Colonic mucosa (tissue), 4 donors: ENCODE measurements around the gene SAMD10. TPM values are rescaled to one million over a fixed set of nuclear protein-coding genes. Genes with fewer than 3 reads are reported as not detected.
A peak's percentile ranks its signal among the peaks of the same experiment; 100 is the strongest.

Experiments
- DNase-seq: peaks from one replicate; pipeline ENCODE4 v3.0.0-alpha.2; 2020
- H3K27ac ChIP-seq: fragments of 200-600 bp; one replicate; pipeline ENCODE4 v1.8.0; 2021
- H3K27me3 ChIP-seq: fragments of 200-600 bp; one replicate; pipeline ENCODE4 v1.8.0; 2021
- H3K36me3 ChIP-seq: fragments of 200-600 bp; one replicate; pipeline ENCODE4 v1.8.0; 2021
- H3K4me1 ChIP-seq: fragments of 200-600 bp; one replicate; pipeline ENCODE4 v1.8.0; 2021; ENCODE audit warnings: mild to moderate bottlenecking
- H3K4me3 ChIP-seq: fragments of 200-600 bp; one replicate; pipeline ENCODE4 v1.8.0; 2021
- H3K9ac ChIP-seq, 2 donors: one replicate each; pipeline ENCODE4 v1.7.0; 2013; ENCODE audit warnings: control low read depth in 2 of 2, low read depth in 2 of 2, low read length in 2 of 2
- H3K9me3 ChIP-seq: fragments of 200-600 bp; one replicate; pipeline ENCODE4 v1.8.0; 2021
- CTCF ChIP-seq: fragments of 200-600 bp; IDR thresholded peaks from one replicate; pipeline ENCODE4 v1.8.0; 2022; ENCODE audit warnings: antibody characterized with exemption, mild to moderate bottlenecking
- intact Hi-C: fragments of 100-400 bp; cut with DNase I; formaldehyde crosslinking; loops from one replicate; pipeline ENCODE4 v1.14.1; 2022
- total RNA-seq, 2 donors: library from RNA; stranded (reverse); fragmentation: NEBNext Ultra II Directional in 1 of 2; extraction: Animal tissue kit (Norgen Biotek cat#: 25700) in 1 of 2; gene quantifications; one replicate each; pipeline ENCODE4 v1.2.1, GENCODE V29; 2021
- donor health status: healthy.
- donor health status: DM: no; HTN: no; CAD: no.
- donor health status: DM: no; HTN: no; CAD: no.

Gene SAMD10
- total RNA-seq, 2 donors from 2014 or later, result 6.1 to 6.4 TPM

GRCh38 chr20:63966172-63966943, 13.1 kb downstream of the SAMD10 start:
- H3K4me3 ChIP-seq, result no peak overlapping the region
- TF ChIP-seq CTCF, result no peak

GRCh38 chr20:63964412-63964811, 15.0 kb downstream of the SAMD10 start:
- intact Hi-C loops, result no loop called here
- H3K9me3 ChIP-seq, result no peaks in the 10 kb centered on the region
- TF ChIP-seq CTCF, result no peak
- no peaks in the 10 kb centered on the region for H3K4me1 ChIP-seq
- no peak overlapping the region for H3K9ac ChIP-seq
- DNase-seq, result no peak
- H3K4me3 ChIP-seq, result no peak overlapping the region
- H3K36me3 ChIP-seq, result no peaks in the 10 kb centered on the region
- no peaks in the 10 kb centered on the region for H3K27me3 ChIP-seq
- no peak overlapping the region for H3K27ac ChIP-seq

More at GRCh38 chr20:63966172-63966943, 13.1 kb downstream of the SAMD10 start:
- H3K4me1 ChIP-seq, result no peaks in the 10 kb centered on the region
- peak; percentile 11 for DNase-seq
- intact Hi-C loops, result no loop called here
- no peaks in the 10 kb centered on the region for H3K9me3 ChIP-seq
- H3K36me3 ChIP-seq, result no peaks in the 10 kb centered on the region
- H3K27me3 ChIP-seq, result peaks cover 5% of the 10 kb centered on the region
- no peak overlapping the region for H3K9ac ChIP-seq
- no peak overlapping the region for H3K27ac ChIP-seq

- Histone ChIP-seq H3K27ac (no peak overlapping the region), H3K4me1 (no peaks in the 10 kb centered on the region), H3K4me3 (no peak overlapping the region), H3K36me3 (no peaks in the 10 kb centered on the region), H3K9ac (no peak overlapping the region), H3K27me3 (no peaks in the 10 kb centered on the region), H3K9me3 (no peaks in the 10 kb centered on the region)
- intact Hi-C loops, result no loop called here
- TF ChIP-seq CTCF, result no peak
- DNase-seq, result no peak
These were observed 15.6 kb downstream of the SAMD10 start for GRCh38 chr20:63963784-63964301.

- TF ChIP-seq CTCF, result no peak
- no peak overlapping the region for H3K9ac ChIP-seq
- H3K4me1 ChIP-seq, result no peaks in the 10 kb centered on the region
- intact Hi-C loops, result no loop called here
- H3K4me3 ChIP-seq, result no peak overlapping the region
- H3K27me3 ChIP-seq, result no peaks in the 10 kb centered on the region
- no peak overlapping the region for H3K27ac ChIP-seq
- no peaks in the 10 kb centered on the region for H3K9me3 ChIP-seq
- H3K36me3 ChIP-seq, result no peaks in the 10 kb centered on the region
- no peak for DNase-seq
These were observed 16.1 kb downstream of the SAMD10 start for GRCh38 chr20:63963348-63963741.

- no peaks in the 10 kb centered on the region for H3K36me3 ChIP-seq
- no peak for TF ChIP-seq CTCF
- no peak overlapping the region for H3K9ac ChIP-seq
- no peaks in the 10 kb centered on the region for H3K27me3 ChIP-seq
- no peak overlapping the region for H3K27ac ChIP-seq
- H3K4me1 ChIP-seq, result no peaks in the 10 kb centered on the region
- no peak for DNase-seq
- intact Hi-C loops, result no loop called here
- H3K4me3 ChIP-seq, result no peak overlapping the region
- H3K9me3 ChIP-seq, result no peaks in the 10 kb centered on the region
These were observed 16.8 kb downstream of the SAMD10 start for GRCh38 chr20:63962426-63963347.
